Activated T-helper 9 cell treated with anti-CD3 and anti-CD28 coated beads, Interleukin-2, amount 50 U/mL, for 16 hours (primary cell): ENCODE data around the gene ABCA13.
"Not testable (repeated sequence)": the region's sequence is repeated elsewhere in the genome, so short reads cannot be mapped to it uniquely, and the experiment has no call there.

Source experiments
- DNase-seq: peaks from one replicate; pipeline ENCODE4 v3.0.0-alpha.2; 2020; ENCODE audit warnings: low read depth

The ABCA13 gene

GRCh38 chr7:48176356-48176893 is 5.2 kb downstream of the ABCA13 start:
- DNase-seq: no peak

DNA sequence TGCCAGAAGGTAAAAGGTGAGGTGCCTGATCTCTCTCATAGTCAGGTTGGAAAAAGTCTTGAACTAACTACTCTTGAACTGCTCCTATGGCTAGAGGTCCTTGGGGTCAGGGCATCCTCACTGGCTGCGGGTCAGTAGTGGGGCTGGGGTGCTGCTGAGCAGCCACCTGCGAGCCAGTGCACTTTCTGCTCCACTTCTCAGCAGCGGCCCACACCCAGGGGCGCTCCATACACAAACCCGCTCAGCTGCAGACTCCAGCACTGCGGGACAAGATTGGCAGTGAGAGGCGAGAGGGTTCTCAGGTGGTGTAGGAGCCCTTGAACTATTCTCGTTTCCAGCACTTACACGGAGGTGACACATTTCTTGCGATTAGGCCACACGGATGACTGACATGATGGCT is 6.0 kb downstream of the ABCA13 start:
- DNase-seq: no peak

- no peak for DNase-seq
These were observed 8.3 kb downstream of the ABCA13 start for GRCh38 chr7:48179496-48180030.

GRCh38 chr7:48180981-48181380 is 9.7 kb downstream of the ABCA13 start:
- no peak for DNase-seq

- DNase-seq: no peak
These were observed 11.6 kb downstream of the ABCA13 start for GRCh38 chr7:48182718-48183369.

DNA sequence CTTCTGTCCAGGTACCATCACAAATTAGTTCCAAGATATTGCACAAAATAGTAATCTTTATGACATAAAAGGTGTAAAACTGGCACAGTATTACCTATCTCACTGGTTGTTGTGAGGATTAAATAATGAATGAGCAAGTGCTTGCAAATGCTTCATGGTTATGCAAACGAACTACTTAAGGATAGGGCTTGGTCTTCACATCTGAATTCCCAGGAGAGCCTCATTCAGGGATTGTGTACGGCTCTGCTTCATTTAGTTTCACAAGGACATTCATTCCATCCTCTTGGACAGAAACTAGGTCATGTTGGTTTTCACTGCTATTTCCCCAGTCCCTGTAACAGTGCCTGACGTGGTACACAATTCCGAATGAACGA is 12.1 kb downstream of the ABCA13 start:
- DNase-seq: no peak

GRCh38 chr7:48183965-48184364 is 12.7 kb downstream of the ABCA13 start:
- DNase-seq: no peak

- DNase-seq: no peak
These were observed 17.7 kb downstream of the ABCA13 start for GRCh38 chr7:48188776-48189520.

GRCh38 chr7:48192996-48193395 is 21.7 kb downstream of the ABCA13 start:
- no peak for DNase-seq

- DNase-seq: no peak
These were observed 22.2 kb downstream of the ABCA13 start for GRCh38 chr7:48193421-48193820.

- DNase-seq: not testable (repeated sequence)
These were observed 29.8 kb downstream of the ABCA13 start for GRCh38 chr7:48200946-48201589.

DNA sequence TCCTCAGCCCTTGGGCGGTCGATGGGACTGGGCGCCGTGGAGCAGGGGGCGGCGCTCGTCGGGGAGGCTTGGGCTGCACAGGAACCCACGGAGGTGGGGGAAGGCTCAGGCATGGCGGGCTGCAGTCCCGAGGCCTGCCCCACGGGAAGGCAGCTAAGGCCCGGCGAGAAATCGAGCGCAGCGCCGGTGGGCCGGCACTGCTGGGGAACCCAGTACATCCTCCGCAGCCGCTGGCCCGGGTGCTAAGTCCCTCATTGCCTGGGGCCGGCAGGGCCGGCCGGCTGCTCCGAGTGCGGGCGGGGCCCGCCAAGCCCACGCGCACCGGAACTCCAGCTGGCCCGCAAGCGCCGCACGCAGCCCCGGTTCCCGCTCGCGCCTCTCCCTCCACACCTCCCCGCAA is 31.7 kb downstream of the ABCA13 start:
- not testable (repeated sequence) for DNase-seq

DNA sequence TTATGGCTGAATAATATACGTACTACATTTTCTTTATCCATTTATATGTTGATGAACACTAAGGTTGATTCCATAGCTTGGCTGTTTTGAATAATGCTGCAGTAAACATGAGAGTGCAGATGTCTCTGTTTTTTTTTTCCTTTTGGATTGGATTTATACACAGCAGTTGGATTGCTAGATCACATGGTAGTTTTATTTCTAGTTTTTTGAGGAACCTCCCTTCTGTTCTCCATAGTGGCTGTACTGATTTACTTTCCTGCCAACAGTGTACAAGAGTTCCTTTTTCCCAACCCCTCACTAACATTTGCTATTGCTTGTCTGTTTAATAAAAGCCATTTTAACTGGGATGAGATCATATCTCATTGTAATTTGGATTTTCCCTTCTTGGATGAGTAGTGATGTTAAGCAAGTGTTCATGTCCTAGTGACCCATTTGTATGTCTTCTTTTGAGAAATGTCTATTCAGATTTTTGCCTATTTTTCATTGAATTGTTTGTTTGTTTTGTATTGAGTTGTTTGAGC is 36.0 kb downstream of the ABCA13 start:
- DNase-seq: no peak

DNA sequence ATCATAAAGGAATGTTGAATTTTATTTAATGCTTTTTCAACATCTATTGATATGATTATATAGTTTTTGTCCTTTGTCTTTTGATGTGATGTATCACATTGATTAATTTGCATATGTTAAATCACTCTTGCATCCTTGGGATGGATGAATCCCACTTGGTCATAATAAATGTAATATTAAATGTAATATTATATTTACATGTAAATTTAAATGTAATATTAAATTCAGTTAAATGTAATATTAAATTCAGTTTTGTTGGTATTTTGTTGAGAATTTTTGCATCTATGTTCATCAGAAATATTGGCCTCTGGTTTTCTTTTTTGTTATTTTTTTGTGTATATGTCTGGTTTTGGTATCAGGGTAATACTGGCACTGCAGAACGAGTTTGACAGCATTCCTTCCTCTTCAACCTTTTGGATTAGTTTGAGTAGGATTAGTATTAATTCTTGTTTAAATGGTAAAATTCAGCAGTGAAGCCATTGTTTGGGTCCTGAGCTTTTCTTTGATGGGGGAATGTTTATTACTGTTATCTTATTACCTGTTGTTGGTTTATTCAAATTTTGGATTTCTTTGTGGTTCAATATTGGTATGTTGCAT is 37.8 kb downstream of the ABCA13 start:
- DNase-seq: no peak

- DNase-seq: no peak
These were observed 42.0 kb downstream of the ABCA13 start for GRCh38 chr7:48213226-48213625.

- no peak for DNase-seq
These were observed 46.0 kb downstream of the ABCA13 start for GRCh38 chr7:48217266-48217665.

DNA sequence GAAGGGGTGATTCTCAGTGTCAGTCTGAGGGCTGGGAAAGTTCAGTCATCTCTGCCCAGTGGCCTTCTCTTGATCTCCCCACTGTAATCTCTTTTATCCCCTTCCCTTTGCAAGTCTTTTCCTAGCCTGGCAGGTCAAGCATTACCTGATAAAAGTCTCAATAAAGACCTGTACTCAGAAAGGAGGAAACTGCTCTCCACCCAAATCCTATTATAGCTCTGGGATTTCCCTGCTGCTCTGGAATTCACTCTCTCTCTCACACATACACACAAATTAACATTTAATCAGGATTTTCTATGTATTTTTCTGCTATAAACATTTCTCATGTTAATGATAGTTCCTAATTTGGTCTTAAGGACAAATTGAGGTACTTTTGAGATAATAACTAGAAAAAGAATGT is 46.5 kb downstream of the ABCA13 start:
- no peak for DNase-seq

GRCh38 chr7:48224042-48224441 is 52.8 kb downstream of the ABCA13 start:
- DNase-seq: no peak

DNA sequence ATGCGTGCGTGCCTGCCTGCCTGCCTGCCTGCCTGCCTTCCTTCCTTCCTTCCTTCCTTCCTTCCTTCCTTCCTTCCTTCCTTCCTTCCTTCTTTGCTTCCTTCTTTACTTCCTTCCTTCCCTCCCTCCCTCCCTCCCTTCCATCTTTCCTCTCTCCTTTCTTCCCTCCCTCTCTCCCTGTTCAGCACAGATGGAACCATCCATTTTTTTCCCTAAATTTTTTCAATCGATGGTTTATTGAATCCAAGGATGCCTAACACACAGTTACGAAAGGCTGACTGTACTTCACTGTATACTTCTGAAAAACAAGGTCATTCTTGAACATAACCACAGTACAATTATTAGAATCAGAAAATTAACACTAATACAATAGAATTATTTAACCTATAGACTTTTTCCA is 53.8 kb downstream of the ABCA13 start:
- no peak for DNase-seq

GRCh38 chr7:48237354-48237753 is 66.1 kb downstream of the ABCA13 start:
- DNase-seq: no peak

DNA sequence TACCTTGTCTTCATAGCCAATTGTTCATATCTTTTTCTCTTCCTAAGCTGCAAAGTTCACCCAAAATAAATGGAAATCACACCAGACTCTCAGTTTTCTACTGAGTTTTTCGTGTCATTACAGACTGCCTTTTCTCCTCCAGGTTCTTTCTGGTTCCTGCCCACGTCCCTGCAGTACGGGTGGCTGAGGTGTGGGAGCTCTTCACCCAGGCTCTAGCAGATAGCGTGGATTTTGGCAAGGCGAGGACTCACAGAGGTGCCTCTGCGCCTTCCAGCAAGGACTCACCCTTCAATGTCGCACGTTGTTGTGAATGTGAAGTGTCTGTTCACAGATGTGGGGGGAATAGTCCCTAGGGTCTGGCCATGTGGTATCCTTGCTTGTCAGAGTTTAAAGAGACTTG is 71.6 kb downstream of the ABCA13 start:
- no peak for DNase-seq

DNA sequence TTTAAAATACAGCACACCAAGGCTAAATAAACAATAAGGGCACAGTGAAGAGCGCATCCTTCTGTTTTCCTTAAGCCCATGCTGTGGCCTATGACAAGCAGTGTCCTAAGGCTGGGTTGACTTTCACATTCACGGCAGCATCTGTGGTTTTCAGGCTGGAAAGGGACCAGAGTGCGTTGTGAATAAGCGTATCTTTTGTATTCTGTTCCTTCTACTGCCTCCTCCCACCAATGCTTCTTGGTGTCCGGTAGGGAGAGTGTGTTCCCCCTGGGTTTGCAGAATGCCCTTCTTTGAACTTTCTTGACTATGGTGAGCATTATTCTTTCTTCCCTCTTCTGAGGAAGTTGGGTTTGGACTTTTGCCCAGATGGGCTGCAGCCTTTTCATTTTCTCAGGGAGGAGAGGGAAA is 73.6 kb downstream of the ABCA13 start:
- DNase-seq: no peak
